ENCODE data around the gene PLEKHA8. TPM values are rescaled to one million over a fixed set of nuclear protein-coding genes. Genes with fewer than 3 reads are reported as not detected.

The PLEKHA8 gene
- total RNA-seq, 2 experiments from 2014 or later = 11.0 to 31.7 TPM

- intact Hi-C loops (cut with micrococcal nuclease; ENCODE audit: unreplicated experiment) = no loop called here
- H3K4me1 ChIP-seq (ENCODE audit: insufficient read depth, low read length, poor library complexity, severe bottlenecking) = peaks cover 41% of the 10 kb centered on the region
- ChIA-PET CTCF (ENCODE audit: unreplicated experiment) (interaction anchor here (0.6 to 1.0 kb wide), 2 partner anchors 42 to 113 kb away, joined by 3 to 4 read pairs; no protein-coding TSS in a partner anchor), POLR2A (interaction anchor here (1.2 to 1.7 kb wide), 2 partner anchors 7 to 27 kb away, joined by 4 to 5 read pairs; no protein-coding TSS in a partner anchor)
- no TSS peak for BruUV-seq (replicated peaks)
- no peak for TF ChIP-seq EZH2phosphoT487 (IDR thresholded peaks at IDR 0.05; ENCODE audit: borderline replicate concordance, low read depth, low read length)
- TF ChIP-seq CTCF (conservative IDR thresholded peaks at IDR 0.05; ENCODE audit: low read length) = no peak
- H3K9me3 ChIP-seq (ENCODE audit: low read length) = no peaks in the 10 kb centered on the region
- H3K27ac ChIP-seq (ENCODE audit: low read depth, low read length, poor library complexity, severe bottlenecking) = no peak overlapping the region
- no peak for DNase-seq (ENCODE audit: low spot score)
- H3K79me2 ChIP-seq (ENCODE audit: insufficient read depth, low read depth, low read length) = peaks cover 30% of the 10 kb centered on the region
- H3K4me2 ChIP-seq (ENCODE audit: low read length) = no peak overlapping the region
- H2AFZ ChIP-seq (ENCODE audit: low read length) = no peak overlapping the region
- H3K9me2 ChIP-seq (ENCODE audit: insufficient read depth, low read length) = no peaks in the 10 kb centered on the region
- no peaks in the 10 kb centered on the region; the same call in 1 of the 2 replicates for H3K36me3 ChIP-seq (ENCODE audit: insufficient read depth, low read length)
- H4K20me1 ChIP-seq (ENCODE audit: insufficient read depth, low read length) = no peaks in the 10 kb centered on the region; the same call in 1 of the 2 replicates
- H3K4me3 ChIP-seq (ENCODE audit: low read depth, low read length, poor library complexity, severe bottlenecking) = no peak overlapping the region
Observed at GRCh38 chr7:30034501-30034900, 6.3 kb downstream of the PLEKHA8 start.

GRCh38 chr7:30036220-30036619 lies 8.0 kb downstream of the PLEKHA8 start:
- Histone ChIP-seq H4K20me1 (ENCODE audit: insufficient read depth, low read length) (no peaks in the 10 kb centered on the region; the same call in 1 of the 2 replicates), H3K9me3 (ENCODE audit: low read length) (no peaks in the 10 kb centered on the region; the same call in 1 of the 2 replicates), H3K4me3 (ENCODE audit: low read depth, low read length, poor library complexity, severe bottlenecking) (no peak overlapping the region), H2AFZ (ENCODE audit: low read length) (no peak overlapping the region), H3K36me3 (ENCODE audit: insufficient read depth, low read length) (peaks cover under 1% of the 10 kb centered on the region; the same call in 1 of the 2 replicates), H3K4me2 (ENCODE audit: low read length) (no peak overlapping the region), H3K9me2 (ENCODE audit: insufficient read depth, low read length) (no peaks in the 10 kb centered on the region), H3K79me2 (ENCODE audit: insufficient read depth, low read depth, low read length) (peaks cover 13% of the 10 kb centered on the region; the same call in 1 of the 2 replicates), H3K27ac (ENCODE audit: low read depth, low read length, poor library complexity, severe bottlenecking) (no peak overlapping the region), H3K4me1 (ENCODE audit: insufficient read depth, low read length, poor library complexity, severe bottlenecking) (peaks cover 26% of the 10 kb centered on the region)
- ChIA-PET CTCF (ENCODE audit: unreplicated experiment) (no interaction called here), POLR2A (interaction anchor here (0.6 to 1.7 kb wide), 4 partner anchors 9 to 62 kb away, joined by 3 to 5 read pairs (median 4); no protein-coding TSS in a partner anchor)
- intact Hi-C loops (cut with micrococcal nuclease; ENCODE audit: unreplicated experiment) = no loop called here
- no peak for DNase-seq (ENCODE audit: low spot score)
- no TSS peak for BruUV-seq (replicated peaks)
- no peak for TF ChIP-seq CTCF (conservative IDR thresholded peaks at IDR 0.05; ENCODE audit: low read length)

- ChIA-PET CTCF (ENCODE audit: unreplicated experiment) (no interaction called here), POLR2A (interaction anchor here (0.7 to 1.1 kb wide), 2 partner anchors 11 to 79 kb away, joined by 6 read pairs; no protein-coding TSS in a partner anchor)
- no peak overlapping the region for H2AFZ ChIP-seq (ENCODE audit: low read length)
- H3K36me3 ChIP-seq (ENCODE audit: insufficient read depth, low read length) = peaks cover 14% of the 10 kb centered on the region; the same call in 1 of the 2 replicates
- no peaks in the 10 kb centered on the region for H3K79me2 ChIP-seq (ENCODE audit: insufficient read depth, low read depth, low read length)
- H3K9me2 ChIP-seq (ENCODE audit: insufficient read depth, low read length) = no peaks in the 10 kb centered on the region
- no peak overlapping the region for H3K27ac ChIP-seq (ENCODE audit: low read depth, low read length, poor library complexity, severe bottlenecking)
- TF ChIP-seq CTCF (conservative IDR thresholded peaks at IDR 0.05; ENCODE audit: low read length) (no peak), EZH2phosphoT487 (IDR thresholded peaks at IDR 0.05; ENCODE audit: borderline replicate concordance, low read depth, low read length) (no peak)
- H4K20me1 ChIP-seq (ENCODE audit: insufficient read depth, low read length) = no peaks in the 10 kb centered on the region
- no peak overlapping the region for H3K4me2 ChIP-seq (ENCODE audit: low read length)
- H3K4me3 ChIP-seq (ENCODE audit: low read depth, low read length, poor library complexity, severe bottlenecking) = no peak overlapping the region
- BruUV-seq (replicated peaks) = no TSS peak
- no peaks in the 10 kb centered on the region; the same call in 1 of the 2 replicates for H3K9me3 ChIP-seq (ENCODE audit: low read length)
- H3K4me1 ChIP-seq (ENCODE audit: insufficient read depth, low read length, poor library complexity, severe bottlenecking) = peaks cover 4% of the 10 kb centered on the region
- intact Hi-C loops (cut with micrococcal nuclease; ENCODE audit: unreplicated experiment) = no loop called here
- no peak for DNase-seq (ENCODE audit: low spot score)
Observed at GRCh38 chr7:30038196-30038980, 10.2 kb downstream of the PLEKHA8 start.
